H1 (cell line): ENCODE data around the gene GPRASP3. TPM values are rescaled to one million over a fixed set of nuclear protein-coding genes. Genes with fewer than 3 reads are reported as not detected.

Source experiments
- CTCF ChIA-PET: fragments of 300-600 bp; sonication (Branson Sonifier 250); formaldehyde crosslinking; loops from one replicate; lab custom pipeline; 2021; ENCODE audit not compliant: partially characterized antibody; lab: Charles Lee
- POLR2A ChIA-PET: fragments of 300-600 bp; sonication (Branson Sonifier 250); formaldehyde crosslinking; loops from one replicate; lab custom pipeline; 2021; ENCODE audit warnings: inconsistent platforms; ENCODE audit not compliant: partially characterized antibody; lab: Charles Lee
- DNase-seq, 2 experiments: peaks; one replicate each; pipeline versions ENCODE4 v3.0.0 to v3.0.0-alpha.2; 2010 to 2022; ENCODE audit warnings: low spot score in 2 of 2, low read depth in 1 of 2, mixed read lengths in 1 of 2
- FAIRE-seq: peaks from 2 replicates; lab custom pipeline; 2011; peaks lifted over from hg19 to GRCh38; lab: Jason Lieb, UNC
- H2AFZ ChIP-seq: 2 replicates; pipeline ENCODE4 v1.8.1; 2012; ENCODE audit warnings: low read length, inconsistent platforms
- H2AK5ac ChIP-seq: 2 replicates; pipeline ENCODE4 v1.6.1; 2013; ENCODE audit warnings: low read depth, low read length
- H2BK120ac ChIP-seq: replicated peaks from 2 replicates; pipeline ENCODE3; 2013; ENCODE audit warnings: low read depth, low read length, inconsistent platforms
- H2BK12ac ChIP-seq: 2 replicates; pipeline ENCODE4 v1.6.1; 2013; ENCODE audit warnings: low read depth, low read length
- H2BK15ac ChIP-seq: 2 replicates; pipeline ENCODE4 v1.6.1; 2013; ENCODE audit warnings: low read length
- H2BK20ac ChIP-seq: 2 replicates; pipeline ENCODE4 v1.6.1; 2013; ENCODE audit warnings: low read length
- H2BK5ac ChIP-seq: 2 replicates; pipeline ENCODE4 v1.6.1; 2013; ENCODE audit warnings: low read depth, low read length
- H3K14ac ChIP-seq: 2 replicates; pipeline ENCODE4 v1.6.1; 2013; ENCODE audit warnings: inconsistent platforms; ENCODE audit not compliant: insufficient read length
- H3K18ac ChIP-seq: 2 replicates; pipeline ENCODE4 v1.6.1; 2013; ENCODE audit warnings: low read length; ENCODE audit errors: extremely low read depth
- H3K23ac ChIP-seq: 2 replicates; pipeline ENCODE4 v1.6.1; 2013; ENCODE audit warnings: inconsistent platforms; ENCODE audit not compliant: insufficient read length
- H3K23me2 ChIP-seq: 2 replicates; pipeline ENCODE4 v1.6.1; 2013; ENCODE audit warnings: low read depth, low read length
- H3K27ac ChIP-seq: 2 replicates; pipeline ENCODE4 v1.6.1; 2011; ENCODE audit warnings: low read depth, low read length, inconsistent platforms
- H3K27me3 ChIP-seq, 4 experiments: replicated peaks in 1 of 4; 1 replicate in 1 of 4; 2 replicates in 3 of 4; pipeline versions ENCODE4 v1.6.1 to v1.8.1; 2011 to 2013; ENCODE audit warnings: low read length in 3 of 4, mild to moderate bottlenecking in 3 of 4, inconsistent platforms in 2 of 4, mixed read lengths in 2 of 4, moderate library complexity in 1 of 4; ENCODE audit not compliant: control insufficient read depth in 3 of 4, insufficient read depth in 3 of 4; ENCODE audit errors: extremely low read depth in 1 of 4
- H3K36me3 ChIP-seq, 4 experiments: 2 replicates each; pipeline versions ENCODE4 v1.6.1 to v1.8.1; 2011 to 2013; ENCODE audit warnings: mild to moderate bottlenecking in 4 of 4, low read length in 3 of 4, moderate library complexity in 2 of 4, control low read depth in 1 of 4, inconsistent platforms in 1 of 4; ENCODE audit not compliant: insufficient read depth in 4 of 4, control insufficient read depth in 2 of 4
- H3K4ac ChIP-seq: replicated peaks from 2 replicates; pipeline ENCODE3; 2013; ENCODE audit warnings: low read length, low read depth, mixed read lengths, inconsistent platforms; ENCODE audit not compliant: insufficient read length
- H3K4me1 ChIP-seq, 4 experiments: replicated peaks in 1 of 4; 1 replicate in 1 of 4; 2 replicates in 3 of 4; pipeline versions ENCODE4 v1.6.1 to v1.8.1; 2011 to 2013; ENCODE audit warnings: low read length in 3 of 4, inconsistent platforms in 2 of 4, mixed read lengths in 1 of 4; ENCODE audit not compliant: insufficient read depth in 4 of 4, control insufficient read depth in 3 of 4
- H3K4me2 ChIP-seq, 2 experiments: 2 replicates each; pipeline versions ENCODE4 v1.6.1 to v1.8.1; 2011 to 2013; ENCODE audit warnings: low read depth in 2 of 2, low read length in 2 of 2, control low read depth in 1 of 2, inconsistent platforms in 1 of 2, mild to moderate bottlenecking in 1 of 2; ENCODE audit not compliant: insufficient read depth in 1 of 2
- H3K4me3 ChIP-seq, 4 experiments: fragments of 200-600, 300-600 bp in 1 of 4; sonication (generic), shearing (Covaris generic), sonication (Bioruptor Twin) in 1 of 4; 2 replicates each; pipeline versions ENCODE4 v1.5.1 to v1.8.1; 2011 to 2016; ENCODE audit warnings: low read length in 4 of 4, low read depth in 3 of 4, control low read depth in 2 of 4, inconsistent platforms in 2 of 4, mild to moderate bottlenecking in 2 of 4, mixed read lengths in 1 of 4, moderate library complexity in 1 of 4; ENCODE audit not compliant: insufficient read depth in 2 of 4; ENCODE audit errors: extremely low read depth in 1 of 4
- H3K56ac ChIP-seq: replicated peaks from 2 replicates; pipeline ENCODE3; 2013; ENCODE audit warnings: low read depth, mild to moderate bottlenecking, mixed read lengths, low read length, inconsistent platforms; ENCODE audit not compliant: insufficient read length
- H3K79me1 ChIP-seq: 2 replicates; pipeline ENCODE4 v1.6.1; 2013; ENCODE audit warnings: low read depth, low read length, control low read depth
- H3K79me2 ChIP-seq, 2 experiments: 2 replicates each; pipeline versions ENCODE4 v1.6.1 to v1.8.1; 2012 to 2013; ENCODE audit warnings: low read length in 2 of 2, mild to moderate bottlenecking in 2 of 2, inconsistent platforms in 1 of 2; ENCODE audit not compliant: insufficient read depth in 2 of 2, control insufficient read depth in 1 of 2
- H3K9ac ChIP-seq, 4 experiments: replicated peaks in 1 of 4; 1 replicate in 1 of 4; 2 replicates in 3 of 4; pipeline versions ENCODE4 v1.6.1 to v1.8.1; 2011 to 2013; ENCODE audit warnings: low read depth in 3 of 4, low read length in 3 of 4, control low read depth in 2 of 4, mild to moderate bottlenecking in 2 of 4, moderate library complexity in 2 of 4, inconsistent platforms in 1 of 4; ENCODE audit errors: extremely low read depth in 1 of 4
- H3K9me3 ChIP-seq, 2 experiments: 2 replicates each; pipeline versions ENCODE4 v1.6.1 to v1.8.1; 2012 to 2013; ENCODE audit warnings: mild to moderate bottlenecking in 2 of 2, moderate library complexity in 2 of 2, control low read depth in 1 of 2, inconsistent platforms in 1 of 2, low read depth in 1 of 2, low read length in 1 of 2, mixed read lengths in 1 of 2; ENCODE audit not compliant: insufficient read depth in 2 of 2
- H4K20me1 ChIP-seq, 2 experiments: replicated peaks in 1 of 2; 2 replicates each; pipeline versions ENCODE3 to v1.8.1; 2011 to 2013; ENCODE audit warnings: inconsistent platforms in 2 of 2, low read length in 2 of 2, mild to moderate bottlenecking in 1 of 2; ENCODE audit not compliant: insufficient read depth in 2 of 2, control insufficient read depth in 1 of 2
- H4K5ac ChIP-seq: 2 replicates; pipeline ENCODE4 v1.6.1; 2013; ENCODE audit warnings: low read length, low read depth, mixed read lengths, inconsistent platforms; ENCODE audit not compliant: insufficient read length
- H4K8ac ChIP-seq: 2 replicates; pipeline ENCODE4 v1.8.0; 2013; ENCODE audit warnings: mild to moderate bottlenecking, moderate library complexity, low read length, inconsistent platforms; ENCODE audit not compliant: insufficient read depth; ENCODE audit errors: extremely low read depth
- H4K91ac ChIP-seq: replicated peaks from 2 replicates; pipeline ENCODE3; 2013; ENCODE audit warnings: low read length, mixed read lengths, inconsistent platforms; ENCODE audit not compliant: insufficient read length
- BACH1 ChIP-seq: IDR thresholded peaks from 2 replicates; pipeline ENCODE4 v1.6.1; 2012; ENCODE audit warnings: low read length, improper control_type of control experiment
- FOSL1 ChIP-seq: IDR thresholded peaks from 2 replicates; pipeline ENCODE4 v1.6.1; 2011; ENCODE audit warnings: mild to moderate bottlenecking, low read depth, low read length, moderate library complexity; ENCODE audit not compliant: insufficient read depth
- JUN ChIP-seq: IDR thresholded peaks from 2 replicates; pipeline ENCODE4 v1.6.1; 2011; ENCODE audit warnings: low read depth, mild to moderate bottlenecking, improper control_type of control experiment, low read length
- JUND ChIP-seq: IDR thresholded peaks from 2 replicates; pipeline ENCODE4 v1.6.1; 2011; ENCODE audit warnings: mild to moderate bottlenecking, improper control_type of control experiment, low read length
- NANOG ChIP-seq: IDR thresholded peaks from 2 replicates; pipeline ENCODE4 v1.6.1; 2011; ENCODE audit warnings: low read length, low read depth, mild to moderate bottlenecking, inconsistent platforms; ENCODE audit not compliant: insufficient read depth, poor library complexity, severe bottlenecking
- POLR2AphosphoS5 ChIP-seq: IDR thresholded peaks from 2 replicates; pipeline ENCODE4 v1.6.1; 2011; ENCODE audit warnings: low read depth, low read length
- POU5F1 ChIP-seq: IDR thresholded peaks from 2 replicates; pipeline ENCODE4 v1.6.1; 2011; ENCODE audit warnings: low read depth, mild to moderate bottlenecking, low read length, moderate library complexity
- RXRA ChIP-seq: IDR thresholded peaks from 2 replicates; pipeline ENCODE4 v1.6.1; 2011; ENCODE audit warnings: low read depth, mild to moderate bottlenecking, low read length, moderate library complexity; ENCODE audit not compliant: insufficient read depth
- SP1 ChIP-seq: IDR thresholded peaks from 2 replicates; pipeline ENCODE4 v1.6.1; 2011; ENCODE audit warnings: low read depth, low read length
- SRF ChIP-seq: IDR thresholded peaks from 2 replicates; pipeline ENCODE4 v1.6.1; 2011; ENCODE audit warnings: mild to moderate bottlenecking, low read depth, low read length, moderate library complexity
- TCF12 ChIP-seq: IDR thresholded peaks from 2 replicates; pipeline ENCODE4 v1.6.1; 2011; ENCODE audit warnings: low read depth, mild to moderate bottlenecking, low read length
- WGBS, 2 experiments: shearing (Covaris generic) in 1 of 2; methylation state at CpG; one replicate each; pipeline versions ENCODE4 v1.1.6 to v1.1.7; 2013 to 2015; ENCODE audit warnings: low lambda C conversion rate in 2 of 2, mixed read lengths in 2 of 2, inconsistent platforms in 1 of 2, low coverage in 1 of 2, missing lambda C conversion rate in 1 of 2; ENCODE audit not compliant: insufficient replicate concordance in 2 of 2, insufficient coverage in 1 of 2, insufficient read length in 1 of 2; ENCODE audit errors: extremely low coverage in 1 of 2, missing lambda C conversion rate in 1 of 2; 5-methylcytosine and 5-hydroxymethylcytosine counted together
- polyA plus RNA-seq, 7 experiments: library from polyadenylated mRNA; depleted of rRNA in 3 of 7; stranded (reverse) in 5 of 7; unstranded in 2 of 7; fragments of >200 nt in 5 of 7; fragments of 200-250 nt in 2 of 7; gene quantifications; 1 replicate in 5 of 7; 2 replicates in 1 of 7; 4 replicates in 1 of 7; pipeline versions ENCODE4 v1.2.1 to v1.2.3, GENCODE V29; 2011 to 2013; ENCODE audit warnings: missing spikeins in 2 of 7, mixed read lengths in 2 of 7
- total RNA-seq: library from RNA; stranded (reverse); fragmentation: NEBNext Ultra II Directional; extraction: Animal tissue kit (Norgen Biotek cat#: 25700); gene quantifications from 2 replicates; pipeline ENCODE4 v1.2.1, GENCODE V29; 2021
- TF ChIP-seq, protein P1 (sequence below): IDR thresholded peaks from 2 replicates; pipeline ENCODE4 v1.6.1; 2012; ENCODE audit warnings: inconsistent platforms

Gene GPRASP3
- total and polyA plus RNA-seq, 2 of the 8 experiments (the other 6 are each of a cell fraction or from before 2014, with no cell fraction given): 7.0 to 19.8 TPM

DNA sequence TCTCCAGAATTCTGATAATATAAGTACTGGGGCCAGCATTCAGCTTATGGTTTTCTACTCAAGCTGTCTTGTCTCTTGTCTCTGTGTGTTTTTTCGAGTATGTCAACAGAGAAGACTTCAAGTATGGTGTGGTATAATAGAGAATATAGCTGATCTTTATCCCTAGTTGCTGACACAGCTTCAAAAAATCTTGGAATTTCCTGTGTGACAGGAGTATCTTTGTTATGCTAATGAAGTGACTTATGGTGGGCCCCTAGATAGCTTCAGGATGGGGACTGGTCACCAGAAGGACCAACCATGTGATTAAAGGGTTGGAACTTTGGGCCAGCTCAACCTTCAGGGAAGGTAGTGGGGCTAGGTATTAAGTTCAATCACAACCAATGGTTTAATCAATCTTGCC, 2.9 kb downstream of the GPRASP3 start:
- no peak overlapping the region for H3K4me3 ChIP-seq
- H4K8ac ChIP-seq: no peak overlapping the region
- H2BK15ac ChIP-seq: no peak overlapping the region
- H3K18ac ChIP-seq: no peak overlapping the region
- CTCF ChIA-PET: interaction anchor here (0.7 kb wide), 1 partner anchor 112 kb away, joined by 3 read pairs; no protein-coding TSS in a partner anchor
- H4K91ac ChIP-seq: no peak overlapping the region
- 82% methylated on average over 1 of the region's 1 CpG; no CpG with 5 or more reads in 1 of the 2 experiments for WGBS, 2 experiments
- H2BK120ac ChIP-seq: no peak overlapping the region
- no peak overlapping the region for H4K5ac ChIP-seq
- FAIRE-seq (no peak), DNase-seq (no peak)
- H4K20me1 ChIP-seq: no peaks in the 10 kb centered on the region
- H3K27ac ChIP-seq: no peak overlapping the region
- H3K23me2 ChIP-seq: peaks cover 4% of the 10 kb centered on the region; the same call in 1 of the 2 replicates
- no peak overlapping the region for H2BK20ac ChIP-seq
- no peaks in the 10 kb centered on the region for H3K79me2 ChIP-seq
- H3K79me1 ChIP-seq: no peaks in the 10 kb centered on the region
- no peak for TF ChIP-seq JUND
- no peak for TF ChIP-seq POU5F1
- TF ChIP-seq JUN: no peak
- no peak for TF ChIP-seq POLR2AphosphoS5
- TF ChIP-seq RXRA: no peak
- no peak for TF ChIP-seq BACH1
- TF ChIP-seq SP1: no peak
- no peak for TF ChIP-seq FOSL1
- TF ChIP-seq SRF: no peak
- TF ChIP-seq, protein P1, sequence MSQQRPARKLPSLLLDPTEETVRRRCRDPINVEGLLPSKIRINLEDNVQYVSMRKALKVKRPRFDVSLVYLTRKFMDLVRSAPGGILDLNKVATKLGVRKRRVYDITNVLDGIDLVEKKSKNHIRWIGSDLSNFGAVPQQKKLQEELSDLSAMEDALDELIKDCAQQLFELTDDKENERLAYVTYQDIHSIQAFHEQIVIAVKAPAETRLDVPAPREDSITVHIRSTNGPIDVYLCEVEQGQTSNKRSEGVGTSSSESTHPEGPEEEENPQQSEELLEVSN: no peak
- TF ChIP-seq NANOG: no peak
- TF ChIP-seq TCF12: no peak
- no peaks in the 10 kb centered on the region for H3K36me3 ChIP-seq
- no peak overlapping the region for H2BK12ac ChIP-seq
- peaks cover 0 to 5% (median under 1%) of the 10 kb centered on the region in 4 experiments; a peak in 1 of 7 replicates for H3K4me1 ChIP-seq
- H3K9ac ChIP-seq: no peak overlapping the region
- no peak overlapping the region for H3K56ac ChIP-seq
- no peak overlapping the region for H2AK5ac ChIP-seq
- no peak overlapping the region for H3K14ac ChIP-seq
- H2BK5ac ChIP-seq: no peak overlapping the region
- H3K4me2 ChIP-seq: no peak overlapping the region; a peak in 1 of 4 replicates
- no peak overlapping the region for H3K23ac ChIP-seq
- no peaks in the 10 kb centered on the region for H3K9me3 ChIP-seq
- H3K4ac ChIP-seq: no peak overlapping the region
- POLR2A ChIA-PET: interaction anchor here (1.2 kb wide), 1 partner anchor 24 kb away, joined by 3 read pairs; no protein-coding TSS in a partner anchor
- H2AFZ ChIP-seq: no peak overlapping the region
- no peaks in the 10 kb centered on the region for H3K27me3 ChIP-seq
